Breast epithelium (tissue), 3 donors: ENCODE results near the gene TF.

ENCODE experiments used
- CTCF ChIP-seq, 3 donors: fragments of 450-650 bp; IDR thresholded peaks; one replicate each; pipeline ENCODE4 v1.5.1; 2016 to 2017; ENCODE audit warnings: antibody characterized with exemption in 3 of 3, mild to moderate bottlenecking in 3 of 3, moderate library complexity in 3 of 3
- POLR2AphosphoS5 ChIP-seq, 3 donors: sonication (generic); formaldehyde crosslinking; IDR thresholded peaks; one replicate each; pipeline ENCODE4 v1.6.1; 2017; ENCODE audit warnings: antibody characterized with exemption in 3 of 3

- no peak for TF ChIP-seq POLR2AphosphoS5 (IDR thresholded peaks at IDR 0.05)
- no peak for TF ChIP-seq CTCF (IDR thresholded peaks at IDR 0.05)
Observed at GRCh38 chr3:133792171-133792763, 46.1 kb downstream of the TF start.
